Effector memory CD8-positive, alpha-beta T cell (primary cell): ENCODE data around the gene TBPL2.

Experiments used
- ATAC-seq: fragments of 150-1000 bp; cut with Tn5 transposase; replicated peaks from 2 replicates; pipeline ENCODE4 v1.10.0; 2021; ENCODE audit warnings: mild to moderate bottlenecking, moderate library complexity
- DNase-seq, 3 experiments: peaks; one replicate each; pipeline ENCODE4 v3.0.0; 2021
- H3K27ac Mint-ChIP-seq, 2 donors: one replicate each; pipeline ENCODE4 v1.8.0; 2022; ENCODE audit warnings: mild to moderate bottlenecking in 2 of 2, mixed read lengths in 2 of 2, moderate library complexity in 2 of 2
- H3K27me3 Mint-ChIP-seq, 2 donors: one replicate each; pipeline ENCODE4 v1.8.0; 2022; ENCODE audit warnings: mixed read lengths in 2 of 2
- H3K36me3 Mint-ChIP-seq: one replicate; pipeline ENCODE4 v1.8.0; 2022; ENCODE audit warnings: mild to moderate bottlenecking, moderate library complexity, mixed read lengths; ENCODE audit not compliant: insufficient read depth
- H3K4me1 Mint-ChIP-seq, 2 donors: one replicate each; pipeline ENCODE4 v1.8.0; 2022; ENCODE audit warnings: low read depth in 2 of 2, mixed read lengths in 2 of 2
- H3K4me3 Mint-ChIP-seq, 2 donors: one replicate each; pipeline ENCODE4 v1.8.0; 2022; ENCODE audit warnings: mild to moderate bottlenecking in 2 of 2, mixed read lengths in 2 of 2, moderate library complexity in 2 of 2
- H3K9me3 Mint-ChIP-seq, 2 donors: one replicate each; pipeline ENCODE4 v1.8.0; 2022; ENCODE audit warnings: mixed read lengths in 2 of 2

TBPL2 gene

DNA sequence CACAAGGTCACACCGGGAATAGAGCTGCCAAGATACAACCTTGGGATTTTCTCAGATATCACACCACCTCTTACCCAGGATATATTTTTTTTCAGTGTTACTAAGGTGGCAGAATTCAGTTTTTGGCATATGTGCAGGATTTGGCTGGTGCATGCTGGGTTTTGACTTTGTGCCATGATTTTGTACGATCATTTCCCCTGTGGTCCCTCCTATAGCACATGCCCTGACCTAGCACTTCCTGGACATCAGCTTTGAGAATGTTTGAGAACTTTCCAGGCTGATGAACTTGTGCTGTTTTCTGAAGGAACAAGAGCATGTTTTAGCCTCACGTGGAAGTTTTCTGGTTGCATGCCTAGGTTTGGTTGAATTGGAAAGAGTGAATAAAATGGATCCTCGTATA is 11.0 kb upstream of the TBPL2 start:
- no peaks in the 10 kb centered on the region for H3K36me3 Mint-ChIP-seq
- H3K9me3 Mint-ChIP-seq, result no peaks in the 10 kb centered on the region
- H3K27ac Mint-ChIP-seq, result no peak overlapping the region
- H3K4me1 Mint-ChIP-seq, result no peaks in the 10 kb centered on the region
- no peak overlapping the region for H3K4me3 Mint-ChIP-seq
- no peak for DNase-seq
- H3K27me3 Mint-ChIP-seq, result peaks cover 12 to 17% of the 10 kb centered on the region in 2 donors
- ATAC-seq, result no peak

DNA sequence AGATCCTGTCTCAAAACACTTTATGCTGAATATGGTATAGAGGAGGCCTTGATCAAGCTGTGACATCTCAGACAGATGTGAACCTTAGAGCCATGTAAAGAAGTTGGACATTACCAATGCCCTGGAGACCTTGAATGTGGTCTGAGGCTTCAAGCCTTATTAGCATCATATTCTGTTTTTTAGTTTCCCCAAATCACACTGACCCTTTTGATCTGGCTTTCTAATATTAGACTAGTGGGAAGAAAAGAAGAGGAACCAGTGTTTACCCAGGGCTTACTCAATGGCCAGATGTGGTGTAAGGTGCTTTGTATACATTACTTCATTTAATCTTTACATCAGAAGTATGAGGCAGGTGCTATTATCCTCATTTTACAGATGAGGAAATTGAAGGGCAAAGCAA is 10.6 kb upstream of the TBPL2 start:
- Mint-ChIP-seq H3K9me3 (no peaks in the 10 kb centered on the region), H3K36me3 (no peaks in the 10 kb centered on the region), H3K27me3 (peaks cover 12 to 17% of the 10 kb centered on the region in 2 donors), H3K27ac (no peak overlapping the region), H3K4me1 (no peaks in the 10 kb centered on the region), H3K4me3 (no peak overlapping the region)
- ATAC-seq (no peak), DNase-seq (no peak)

DNA sequence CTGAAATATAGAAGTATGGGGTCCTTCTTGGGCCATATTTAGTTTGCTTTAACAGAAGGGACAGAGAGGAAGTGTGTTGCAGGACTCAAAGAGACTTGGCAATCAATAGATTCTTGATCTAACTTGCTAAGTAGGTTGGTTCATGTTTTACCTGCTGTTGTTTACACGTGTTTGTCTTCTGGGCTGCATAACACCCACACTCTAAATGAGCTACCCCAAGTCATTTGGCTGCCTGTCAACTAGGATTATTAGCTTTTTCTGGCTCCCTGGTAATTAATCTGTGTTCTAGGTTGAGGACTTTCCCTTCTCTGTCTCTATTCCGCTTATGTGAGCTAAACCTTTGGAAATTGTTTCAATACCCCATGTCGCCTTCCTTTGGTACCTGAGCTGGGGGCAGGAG is 10.1 kb upstream of the TBPL2 start:
- no peaks in the 10 kb centered on the region for H3K36me3 Mint-ChIP-seq
- ATAC-seq (no peak), DNase-seq (no peak)
- no peaks in the 10 kb centered on the region for H3K4me1 Mint-ChIP-seq
- no peak overlapping the region for H3K27ac Mint-ChIP-seq
- peaks cover 12 to 17% of the 10 kb centered on the region in 2 donors for H3K27me3 Mint-ChIP-seq
- H3K9me3 Mint-ChIP-seq, result no peaks in the 10 kb centered on the region
- H3K4me3 Mint-ChIP-seq, result no peak overlapping the region

DNA sequence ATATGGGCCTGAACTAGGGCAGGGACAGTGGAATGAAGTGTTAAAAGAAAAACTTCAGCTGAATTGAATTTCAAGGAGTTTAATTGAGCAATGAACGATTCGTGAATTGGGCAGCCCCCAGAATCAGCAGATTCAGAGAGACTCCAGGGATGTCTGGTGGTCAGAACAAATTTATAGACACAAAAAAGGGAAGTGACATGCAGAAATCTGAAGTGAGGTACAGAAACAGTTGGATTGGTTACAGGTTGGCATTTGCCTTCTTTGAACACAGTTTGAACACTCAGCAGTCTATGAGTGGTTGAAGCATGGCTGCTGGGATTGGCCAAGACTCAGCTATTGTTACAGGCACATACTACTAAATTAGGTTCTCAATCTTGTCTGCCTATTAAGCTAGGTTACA is 9.7 kb upstream of the TBPL2 start:
- Mint-ChIP-seq H3K36me3 (no peaks in the 10 kb centered on the region), H3K4me1 (no peaks in the 10 kb centered on the region), H3K27me3 (peaks cover 12 to 16% of the 10 kb centered on the region in 2 donors), H3K9me3 (no peaks in the 10 kb centered on the region), H3K4me3 (no peak overlapping the region), H3K27ac (no peak overlapping the region)
- ATAC-seq (no peak), DNase-seq (no peak)

DNA sequence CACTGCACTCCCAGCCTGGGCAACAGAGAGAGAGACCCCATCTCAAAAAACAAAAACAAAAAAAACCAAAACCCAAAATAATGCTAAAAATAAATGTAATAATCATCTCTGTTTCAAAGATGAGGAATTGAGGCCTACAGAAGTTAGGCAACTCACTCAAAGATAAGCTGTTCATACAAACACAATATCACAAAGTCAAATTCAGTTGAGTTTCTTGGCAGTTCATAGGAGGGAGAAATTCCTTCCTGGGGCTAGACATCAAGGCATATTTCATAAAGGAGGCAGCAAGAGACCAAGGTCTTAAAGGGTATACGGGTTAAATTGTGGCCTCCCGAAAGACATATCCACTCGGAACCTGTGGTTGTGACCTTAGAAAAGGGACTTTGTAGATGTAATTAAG is 8.7 kb upstream of the TBPL2 start:
- Mint-ChIP-seq H3K27me3 (peaks cover 4 to 6% of the 10 kb centered on the region in 2 donors), H3K4me1 (no peaks in the 10 kb centered on the region), H3K36me3 (no peaks in the 10 kb centered on the region), H3K4me3 (no peak overlapping the region), H3K27ac (no peak overlapping the region), H3K9me3 (no peaks in the 10 kb centered on the region)
- no peak for ATAC-seq
- DNase-seq, result no peak

DNA sequence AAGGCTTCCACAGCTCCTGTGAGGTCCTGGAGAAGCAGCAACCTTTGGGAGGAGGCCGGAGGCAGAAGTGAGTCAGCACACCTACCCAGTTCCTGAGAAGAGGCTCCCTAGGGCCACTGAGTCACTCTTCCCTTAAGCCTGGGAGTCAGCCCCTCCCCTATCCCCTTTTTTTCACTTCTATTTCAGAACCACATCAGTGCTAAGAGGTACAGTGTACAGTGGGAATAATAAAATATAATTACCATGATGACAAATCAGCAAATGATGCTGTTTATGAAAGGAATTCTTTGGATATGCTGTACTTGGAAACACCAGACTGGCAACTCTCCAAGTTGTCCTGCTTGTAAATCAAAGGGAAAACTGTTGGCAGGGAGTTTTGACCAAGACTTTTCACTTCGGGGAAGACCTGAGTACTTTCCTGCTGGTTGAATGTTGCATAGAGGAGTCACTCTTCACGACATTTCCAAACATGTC is 7.8 kb upstream of the TBPL2 start:
- no peaks in the 10 kb centered on the region for H3K36me3 Mint-ChIP-seq
- DNase-seq, result no peak
- ATAC-seq, result no peak
- H3K27ac Mint-ChIP-seq, result no peak overlapping the region
- no peak overlapping the region for H3K4me3 Mint-ChIP-seq
- H3K27me3 Mint-ChIP-seq, result no peaks in the 10 kb centered on the region
- H3K9me3 Mint-ChIP-seq, result no peaks in the 10 kb centered on the region
- H3K4me1 Mint-ChIP-seq, result no peaks in the 10 kb centered on the region

DNA sequence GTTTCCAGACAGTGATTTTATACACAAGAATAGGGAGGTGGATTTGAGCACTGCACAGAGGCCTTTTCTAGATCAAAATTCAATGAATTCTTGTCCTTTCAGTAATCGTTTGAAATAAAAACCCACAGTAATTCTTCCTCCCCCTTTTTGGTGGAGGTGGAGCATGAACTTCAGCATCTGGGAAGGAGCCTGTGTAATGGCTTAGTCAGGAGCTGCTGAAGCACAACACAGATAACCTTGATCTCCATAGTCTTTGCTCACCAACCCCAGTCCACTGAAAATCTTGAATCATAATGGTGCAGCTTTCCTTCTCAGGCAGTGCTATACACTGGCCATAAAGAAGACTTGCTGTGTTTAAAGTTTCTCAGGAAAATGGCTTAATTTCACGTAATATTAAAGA is 6.4 kb upstream of the TBPL2 start:
- Mint-ChIP-seq H3K4me3 (no peak overlapping the region), H3K36me3 (no peaks in the 10 kb centered on the region), H3K4me1 (no peaks in the 10 kb centered on the region), H3K9me3 (no peaks in the 10 kb centered on the region), H3K27me3 (no peaks in the 10 kb centered on the region), H3K27ac (no peak overlapping the region)
- ATAC-seq (no peak), DNase-seq (no peak)

DNA sequence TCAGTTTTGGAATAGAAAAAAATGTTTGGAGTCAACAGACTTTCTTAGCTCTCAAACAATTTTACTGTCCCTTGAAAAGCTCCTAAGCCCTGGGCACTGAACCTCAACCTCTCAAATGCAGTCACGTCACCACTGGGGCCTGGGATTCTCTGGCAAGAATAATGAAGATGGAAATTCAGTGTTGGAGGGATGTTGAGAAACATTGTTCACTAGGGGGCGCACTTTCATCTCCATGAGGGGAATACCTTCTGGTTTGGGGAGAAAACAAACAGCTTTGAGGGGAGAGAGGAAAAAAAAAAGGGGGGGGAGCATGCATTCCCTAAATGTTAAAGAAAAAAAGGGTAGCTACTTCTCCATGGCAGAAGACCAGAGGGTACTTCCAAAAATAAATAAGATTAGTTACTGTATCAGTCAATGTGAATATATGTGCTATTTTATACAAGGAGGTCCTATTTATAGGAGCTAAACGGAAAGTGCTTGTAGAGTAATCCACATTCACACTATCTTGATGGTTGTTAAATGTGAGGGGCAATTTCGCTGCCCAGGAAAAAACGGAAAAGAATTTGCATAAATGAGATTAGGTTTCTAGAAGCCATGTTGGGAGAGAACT is 5.8 kb upstream of the TBPL2 start:
- H3K4me3 Mint-ChIP-seq, result no peak overlapping the region
- no peaks in the 10 kb centered on the region for H3K36me3 Mint-ChIP-seq
- H3K27ac Mint-ChIP-seq, result no peak overlapping the region
- no peaks in the 10 kb centered on the region for H3K4me1 Mint-ChIP-seq
- DNase-seq, result peak; percentile 43 to 59 (median 50)
- no peaks in the 10 kb centered on the region for H3K27me3 Mint-ChIP-seq
- peak; percentile 49 for ATAC-seq
- H3K9me3 Mint-ChIP-seq, result no peaks in the 10 kb centered on the region

DNA sequence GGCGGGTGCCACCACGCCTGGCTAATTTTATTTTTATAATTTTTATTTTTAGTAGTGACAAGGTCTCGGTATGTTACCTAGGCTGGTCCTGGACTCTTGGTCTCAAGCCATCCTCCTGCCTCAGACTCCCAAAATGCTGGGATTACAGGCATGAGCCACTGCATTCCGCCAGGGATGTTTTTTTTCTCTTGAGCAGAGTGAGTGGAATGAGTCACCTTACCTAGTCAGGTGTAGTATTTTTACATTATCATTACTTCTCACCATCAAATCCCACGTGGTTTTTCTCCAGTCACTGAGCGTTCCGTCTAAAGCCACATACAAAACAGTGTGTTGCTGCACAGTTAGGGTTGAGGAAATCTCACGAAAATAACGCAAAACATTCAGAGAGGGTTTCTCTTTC is 870 bp upstream of the TBPL2 start:
- ATAC-seq, result no peak
- Mint-ChIP-seq H3K27me3 (no peaks in the 10 kb centered on the region), H3K36me3 (no peaks in the 10 kb centered on the region), H3K9me3 (no peaks in the 10 kb centered on the region), H3K4me3 (no peak overlapping the region), H3K4me1 (no peaks in the 10 kb centered on the region), H3K27ac (no peak overlapping the region)
- DNase-seq, result no peak

DNA sequence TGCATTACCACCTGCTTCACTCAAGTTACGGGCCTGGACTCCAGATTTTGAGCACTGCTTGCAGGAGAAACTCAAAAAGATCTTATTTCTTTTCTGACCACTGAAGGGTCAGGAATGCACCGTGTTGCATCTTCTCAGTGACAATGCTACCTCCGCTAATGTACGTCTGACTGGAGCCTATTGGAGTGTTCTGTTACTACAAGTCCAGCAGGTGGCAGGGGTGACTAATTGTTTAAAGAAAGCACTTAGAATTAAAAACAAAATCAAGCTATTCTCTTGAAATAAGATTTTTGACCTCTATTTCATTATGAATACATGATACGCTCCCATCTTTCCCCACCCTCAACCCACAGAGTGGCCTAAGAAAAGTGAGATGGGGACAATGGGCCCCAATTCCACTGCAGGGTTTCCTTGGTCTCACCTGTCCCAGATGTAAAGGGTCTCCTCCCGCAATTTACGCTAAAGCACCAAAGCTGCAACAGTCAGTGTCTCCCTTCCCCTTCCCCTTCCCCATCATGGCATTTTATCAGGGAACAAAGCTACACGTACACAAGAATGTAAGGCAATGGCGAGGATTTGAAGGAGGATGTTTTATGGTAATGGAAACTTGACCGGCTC is 2.2 kb downstream of the TBPL2 start:
- no peaks in the 10 kb centered on the region for H3K36me3 Mint-ChIP-seq
- no peak overlapping the region for H3K27ac Mint-ChIP-seq
- H3K4me3 Mint-ChIP-seq, result no peak overlapping the region
- no peaks in the 10 kb centered on the region for H3K27me3 Mint-ChIP-seq
- no peak for DNase-seq
- peaks cover 9 to 16% of the 10 kb centered on the region in 2 donors for H3K4me1 Mint-ChIP-seq
- ATAC-seq, result no peak
- no peaks in the 10 kb centered on the region for H3K9me3 Mint-ChIP-seq

DNA sequence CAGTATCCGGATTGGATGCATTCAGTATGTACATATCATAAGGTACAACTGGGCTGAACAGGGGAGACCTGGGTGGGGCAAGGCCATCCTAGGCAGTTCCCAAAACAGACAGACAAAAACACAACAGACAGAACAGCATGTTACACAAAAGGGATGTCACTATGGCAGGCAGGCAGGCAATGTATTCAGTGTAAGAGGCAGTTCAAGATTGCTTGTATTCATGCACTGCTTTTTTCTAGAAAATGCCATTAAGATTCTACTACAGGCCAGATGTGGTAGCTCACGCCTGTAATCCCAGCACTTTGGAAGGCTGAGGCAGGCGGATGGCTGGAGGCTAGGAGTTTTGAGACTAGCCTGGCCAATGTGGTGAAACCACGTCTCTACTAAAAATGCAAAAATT is 3.5 kb downstream of the TBPL2 start:
- H3K36me3 Mint-ChIP-seq, result no peaks in the 10 kb centered on the region
- ATAC-seq (no peak), DNase-seq (no peak)
- no peaks in the 10 kb centered on the region for H3K27me3 Mint-ChIP-seq
- H3K4me1 Mint-ChIP-seq, result peaks cover 9 to 16% of the 10 kb centered on the region in 2 donors
- H3K9me3 Mint-ChIP-seq, result no peaks in the 10 kb centered on the region
- no peak overlapping the region for H3K4me3 Mint-ChIP-seq
- no peak overlapping the region for H3K27ac Mint-ChIP-seq

DNA sequence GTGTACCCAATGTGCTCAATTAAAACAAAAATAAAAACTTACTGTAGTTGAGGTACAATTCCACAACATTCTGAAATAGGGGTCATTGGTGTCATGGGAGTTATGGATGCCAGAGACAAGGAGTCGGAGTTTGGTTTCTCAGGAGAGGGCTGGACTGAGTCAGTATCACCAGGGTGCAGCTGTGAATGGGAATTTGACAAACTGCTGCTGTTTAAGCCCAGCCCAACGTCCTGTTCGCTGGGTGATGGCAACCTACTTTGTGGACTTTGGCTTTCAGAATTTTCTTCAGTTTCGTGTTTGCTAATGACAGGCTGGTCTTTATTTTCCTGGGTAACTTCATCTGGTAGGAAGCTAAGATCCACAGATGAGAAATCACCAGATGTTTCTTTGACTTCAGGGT is 3.9 kb downstream of the TBPL2 start:
- DNase-seq (no peak), ATAC-seq (no peak)
- H3K4me1 Mint-ChIP-seq, result peaks cover 9 to 16% of the 10 kb centered on the region in 2 donors
- no peak overlapping the region for H3K27ac Mint-ChIP-seq
- H3K4me3 Mint-ChIP-seq, result no peak overlapping the region
- no peaks in the 10 kb centered on the region for H3K36me3 Mint-ChIP-seq
- no peaks in the 10 kb centered on the region for H3K9me3 Mint-ChIP-seq
- H3K27me3 Mint-ChIP-seq, result no peaks in the 10 kb centered on the region

DNA sequence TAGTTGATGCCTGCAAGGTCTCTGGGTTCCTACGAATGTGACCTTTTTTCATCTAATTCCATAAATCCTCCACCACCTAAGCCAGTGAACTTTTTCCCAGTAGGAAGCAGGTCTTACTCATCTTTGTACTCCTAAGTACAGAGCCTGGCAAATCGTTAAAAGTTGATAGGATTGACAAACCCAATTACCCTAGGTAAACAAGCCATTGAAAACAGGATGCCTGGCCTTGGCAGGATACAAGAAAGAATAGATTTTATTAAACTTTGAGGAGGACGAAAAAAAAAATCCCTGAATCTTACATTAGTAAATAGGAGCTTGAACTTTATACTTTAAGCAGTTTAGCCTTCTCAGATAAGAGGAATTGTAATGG is 5.6 kb downstream of the TBPL2 start:
- Mint-ChIP-seq H3K4me1 (peaks cover 9 to 18% of the 10 kb centered on the region in 2 donors), H3K27me3 (no peaks in the 10 kb centered on the region), H3K9me3 (no peaks in the 10 kb centered on the region), H3K36me3 (no peaks in the 10 kb centered on the region), H3K4me3 (no peak overlapping the region), H3K27ac (peak overlapping the region in 1 of 2 donors; percentile 51)
- ATAC-seq (no peak), DNase-seq (no peak)

DNA sequence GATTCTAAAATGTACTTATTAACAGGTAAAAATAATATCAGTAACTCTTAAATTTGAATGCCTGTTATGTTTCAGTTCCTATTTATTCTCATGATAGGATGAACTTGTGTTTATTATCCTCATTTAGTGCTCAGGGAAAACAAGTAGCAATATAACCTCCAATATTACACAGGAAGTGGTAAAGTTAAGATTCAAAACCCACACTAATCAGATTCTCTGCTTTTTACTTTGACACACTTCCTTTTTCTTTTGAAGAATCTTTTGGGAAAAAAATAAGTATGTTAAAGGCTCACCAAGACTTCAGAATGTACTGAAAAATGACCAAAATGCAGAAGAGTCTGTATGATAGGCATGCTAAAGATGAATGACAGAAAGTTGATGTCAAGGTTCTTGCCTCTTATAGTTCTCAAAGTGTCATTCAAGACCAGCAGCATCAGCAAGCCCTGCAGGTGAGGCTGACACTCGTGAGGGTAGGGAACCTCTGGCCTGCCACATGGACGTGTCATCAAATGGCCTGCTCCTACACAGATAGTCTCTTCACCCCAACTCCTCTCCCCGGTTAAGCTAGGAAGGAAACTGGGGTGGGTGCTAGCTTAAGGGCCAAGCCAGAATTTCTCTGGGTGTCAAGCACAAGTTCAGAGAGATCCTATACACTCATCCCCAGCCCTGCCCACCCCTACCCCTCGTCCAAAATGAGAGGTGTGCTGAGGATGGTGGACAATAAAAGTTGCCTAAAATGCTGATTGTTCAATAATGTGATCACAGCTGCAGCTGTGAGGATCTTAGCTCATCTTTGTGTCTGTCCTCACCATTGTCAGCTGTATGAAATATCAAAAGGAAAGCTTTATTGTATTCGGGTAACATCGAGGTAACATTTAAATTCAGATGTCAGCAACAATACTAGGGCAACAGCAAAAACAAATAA is 6.3 kb downstream of the TBPL2 start:
- peak; percentile 51 for ATAC-seq
- DNase-seq, result no peak
- Mint-ChIP-seq H3K4me1 (peaks cover 9 to 19% of the 10 kb centered on the region in 2 donors), H3K9me3 (no peaks in the 10 kb centered on the region), H3K36me3 (no peaks in the 10 kb centered on the region), H3K27ac (peak overlapping the region; percentile 38 to 51), H3K4me3 (peak overlapping the region; percentile 21 to 31), H3K27me3 (no peaks in the 10 kb centered on the region)
